Astrocyte (in vitro differentiated cells and primary cell): ENCODE measurements around the gene IL17RD. TPM values are rescaled to one million over a fixed set of nuclear protein-coding genes. Genes with fewer than 3 reads are reported as not detected.

Experiments
- DNase-seq: peaks from one replicate; pipeline ENCODE4 v3.0.0-alpha.2; 2010; ENCODE audit warnings: low read depth
- FAIRE-seq: peaks from 2 replicates; lab custom pipeline; 2011; peaks lifted over from hg19 to GRCh38; lab: Jason Lieb, UNC
- H2AFZ ChIP-seq: 2 replicates; pipeline ENCODE4 v1.6.0; 2012; ENCODE audit warnings: low read depth, low read length, inconsistent platforms
- H3K27ac ChIP-seq: 2 replicates; pipeline ENCODE4 v1.5.1; 2011; ENCODE audit warnings: low read depth, low read length, inconsistent platforms
- H3K27me3 ChIP-seq: 2 replicates; pipeline ENCODE4 v1.6.0; 2011; ENCODE audit warnings: low read length, inconsistent platforms; ENCODE audit not compliant: insufficient read depth
- H3K36me3 ChIP-seq: 2 replicates; pipeline ENCODE4 v1.5.1; 2011; ENCODE audit warnings: low read length, inconsistent platforms; ENCODE audit not compliant: insufficient read depth
- H3K4me1 ChIP-seq: 2 replicates; pipeline ENCODE4 v1.5.1; 2011; ENCODE audit warnings: low read length, inconsistent platforms; ENCODE audit not compliant: insufficient read depth
- H3K4me2 ChIP-seq: 2 replicates; pipeline ENCODE4 v1.6.0; 2012; ENCODE audit warnings: low read length, inconsistent platforms
- H3K4me3 ChIP-seq: 2 replicates; pipeline ENCODE4 v1.5.1; 2011; ENCODE audit warnings: low read depth, mild to moderate bottlenecking, low read length, inconsistent platforms; ENCODE audit not compliant: insufficient read depth
- H3K79me2 ChIP-seq: 2 replicates; pipeline ENCODE4 v1.6.0; 2012; ENCODE audit warnings: mild to moderate bottlenecking, low read length, inconsistent platforms; ENCODE audit not compliant: insufficient read depth
- H3K9ac ChIP-seq: 2 replicates; pipeline ENCODE4 v1.6.0; 2012; ENCODE audit warnings: mild to moderate bottlenecking, low read length, inconsistent platforms
- H3K9me3 ChIP-seq: 2 replicates; pipeline ENCODE4 v1.5.1; 2012; ENCODE audit warnings: low read depth, mild to moderate bottlenecking, low read length, inconsistent platforms; ENCODE audit not compliant: insufficient read depth
- H4K20me1 ChIP-seq: 2 replicates; pipeline ENCODE4 v1.6.0; 2012; ENCODE audit warnings: low read length, inconsistent platforms; ENCODE audit not compliant: insufficient read depth
- H3K27ac Mint-ChIP-seq: one replicate; pipeline ENCODE4 v1.8.0; 2021; ENCODE audit warnings: mild to moderate bottlenecking, mixed read lengths; ENCODE audit not compliant: unreplicated experiment
- H3K27me3 Mint-ChIP-seq: one replicate; pipeline ENCODE4 v1.8.0; 2021; ENCODE audit warnings: low read depth, mixed read lengths; ENCODE audit not compliant: unreplicated experiment
- H3K36me3 Mint-ChIP-seq: one replicate; pipeline ENCODE4 v1.8.0; 2021; ENCODE audit warnings: low read depth, mixed read lengths; ENCODE audit not compliant: unreplicated experiment
- H3K4me1 Mint-ChIP-seq: one replicate; pipeline ENCODE4 v1.8.0; 2021; ENCODE audit warnings: low read depth, mixed read lengths; ENCODE audit not compliant: unreplicated experiment
- H3K4me3 Mint-ChIP-seq: one replicate; pipeline ENCODE4 v1.8.0; 2021; ENCODE audit warnings: mild to moderate bottlenecking, moderate library complexity, mixed read lengths; ENCODE audit not compliant: unreplicated experiment
- H3K9me3 Mint-ChIP-seq: one replicate; pipeline ENCODE4 v1.8.0; 2021; ENCODE audit warnings: mild to moderate bottlenecking, mixed read lengths; ENCODE audit not compliant: unreplicated experiment
- CTCF ChIP-seq: IDR thresholded peaks from 2 replicates; pipeline ENCODE4 v1.5.1; 2011; ENCODE audit warnings: low read depth, mild to moderate bottlenecking, inconsistent platforms, low read length, moderate library complexity; ENCODE audit not compliant: insufficient read depth
- EZH2 ChIP-seq: IDR thresholded peaks from 2 replicates; pipeline ENCODE4 v1.6.1; 2012; ENCODE audit warnings: mild to moderate bottlenecking, low read length, inconsistent platforms; ENCODE audit not compliant: insufficient read depth
- total RNA-seq: library from RNA; stranded (reverse); gene quantifications from 2 replicates; pipeline ENCODE4 v1.2.1, GENCODE V29; 2021

The IL17RD gene
- total RNA-seq, 1 donor from 2014 or later = 13.0 TPM

GRCh38 chr3:57061556-57061955 lies 103.6 kb downstream of the IL17RD start:
- Histone ChIP-seq H3K4me2 (no peak overlapping the region), H4K20me1 (no peaks in the 10 kb centered on the region), H3K9ac (no peak overlapping the region), H3K4me3 (no peak overlapping the region), H3K4me1 (peaks cover 27% of the 10 kb centered on the region), H3K9me3 (no peaks in the 10 kb centered on the region), H2AFZ (no peak overlapping the region), H3K79me2 (no peaks in the 10 kb centered on the region), H3K36me3 (no peaks in the 10 kb centered on the region), H3K27me3 (no peaks in the 10 kb centered on the region), H3K27ac (no peak overlapping the region)
- H3K36me3 Mint-ChIP-seq = peaks cover 1% of the 10 kb centered on the region
- no peaks in the 10 kb centered on the region for H3K27me3 Mint-ChIP-seq
- no peak overlapping the region for H3K4me3 Mint-ChIP-seq
- H3K27ac Mint-ChIP-seq = no peak overlapping the region
- no peak for DNase-seq
- peaks cover 2% of the 10 kb centered on the region for H3K9me3 Mint-ChIP-seq
- peaks cover 29% of the 10 kb centered on the region for H3K4me1 Mint-ChIP-seq
- no peak for FAIRE-seq
- TF ChIP-seq EZH2 = no peak
- no peak for TF ChIP-seq CTCF

- peak; percentile 91 for DNase-seq
- Histone ChIP-seq H3K4me2 (peak within 1 kb of the TSS; percentile 74), H3K4me1 (peaks cover 21% of the 10 kb centered on the region), H3K79me2 (no peaks in the 10 kb centered on the region), H3K27ac (peak within 1 kb of the TSS; percentile 61), H3K9ac (peak within 1 kb of the TSS; percentile 38), H2AFZ (no peak within 1 kb of the TSS), H3K27me3 (no peaks in the 10 kb centered on the region), H3K36me3 (no peaks in the 10 kb centered on the region), H3K9me3 (no peaks in the 10 kb centered on the region), H3K4me3 (no peak within 1 kb of the TSS), H4K20me1 (no peaks in the 10 kb centered on the region)
- Mint-ChIP-seq H3K36me3 (peaks cover 2% of the 10 kb centered on the region), H3K27ac (peak within 1 kb of the TSS; percentile 34), H3K9me3 (peaks cover 2% of the 10 kb centered on the region), H3K4me1 (peaks cover 29% of the 10 kb centered on the region), H3K4me3 (no peak within 1 kb of the TSS), H3K27me3 (no peaks in the 10 kb centered on the region)
- TF ChIP-seq CTCF (no peak), EZH2 (no peak)
- no peak for FAIRE-seq
These were observed 104.9 kb downstream of the IL17RD start, which contains the start of gene SPATA12 for GRCh38 chr3:57060089-57060821. TSS of gene SPATA12 (plus strand) at chr3:57060664. CDS start at chr3:57073695, 13,031 bp downstream.

GRCh38 chr3:57059411-57059810 lies 105.7 kb downstream of the IL17RD start:
- Histone ChIP-seq H3K4me3 (no peak overlapping the region), H4K20me1 (no peaks in the 10 kb centered on the region), H2AFZ (no peak overlapping the region), H3K79me2 (no peaks in the 10 kb centered on the region), H3K4me1 (peaks cover 21% of the 10 kb centered on the region), H3K36me3 (no peaks in the 10 kb centered on the region), H3K27me3 (no peaks in the 10 kb centered on the region), H3K27ac (no peak overlapping the region), H3K9me3 (no peaks in the 10 kb centered on the region), H3K4me2 (no peak overlapping the region), H3K9ac (no peak overlapping the region)
- FAIRE-seq (no peak), DNase-seq (no peak)
- Mint-ChIP-seq H3K4me1 (peaks cover 25% of the 10 kb centered on the region), H3K27ac (no peak overlapping the region), H3K9me3 (no peaks in the 10 kb centered on the region), H3K4me3 (no peak overlapping the region), H3K36me3 (peaks cover 2% of the 10 kb centered on the region), H3K27me3 (no peaks in the 10 kb centered on the region)
- TF ChIP-seq CTCF (no peak), EZH2 (no peak)
